HCT116 (cell line): ENCODE results near the gene MED13L. TPM values are rescaled to one million over a fixed set of nuclear protein-coding genes. Genes with fewer than 3 reads are reported as not detected.

Source experiments
- ATAC-seq: fragments of 200-7000 bp; cut with Tn5 transposase; 2 replicates; pipeline ENCODE4 v1.9.1; 2020; ENCODE audit warnings: mild to moderate bottlenecking, moderate library complexity
- BruUV-seq: library from RNA; stranded (reverse); fragments of 400-500 nt; replicated peaks from 2 replicates; lab custom pipeline; 2021; lab: Mats Ljungman, UMichigan
- CTCF ChIA-PET: fragments of 300-600 bp; sonication (Branson Sonifier 250); formaldehyde crosslinking; loops from one replicate; lab custom pipeline; 2021; ENCODE audit warnings: antibody characterized with exemption; lab: Charles Lee
- POLR2A ChIA-PET: fragments of 300-600, 350-600 bp; sonication (Branson Sonifier 250); formaldehyde crosslinking; loops from one replicate; lab custom pipeline; 2021; ENCODE audit warnings: antibody characterized with exemption; lab: Charles Lee
- RAD21 ChIA-PET, 2 experiments: fragments of 300-600 bp; sonication (Branson Sonifier 250); formaldehyde crosslinking; loops; one replicate each; lab custom pipeline; 2023; ENCODE audit warnings: low total read pairs in 2 of 2; ENCODE audit not compliant: uncharacterized antibody in 2 of 2, unreplicated experiment in 2 of 2, low non-redundant PET in 1 of 2; lab: Charles Lee
- DNase-seq: peaks from one replicate; pipeline ENCODE4 v3.0.0-alpha.2; 2010; ENCODE audit warnings: low read depth, low spot score
- H2AFZ ChIP-seq: fragments of 200-600 bp; shearing (Covaris generic), sonication (generic); 2 replicates; pipeline ENCODE4 v1.6.1; 2017; ENCODE audit warnings: low read depth, mixed run types, mixed read lengths, antibody characterized with exemption, low read length; ENCODE audit not compliant: poor library complexity, severe bottlenecking
- H3K27ac ChIP-seq: 2 replicates; pipeline ENCODE4 v1.5.1; 2012; ENCODE audit warnings: low read depth, low read length
- H3K27me3 ChIP-seq: fragments of 200-600 bp; sonication (generic); 2 replicates; pipeline ENCODE4 v1.6.1; 2016; ENCODE audit warnings: mixed run types, low read length, mixed read lengths; ENCODE audit not compliant: insufficient read depth
- H3K36me3 ChIP-seq, 2 experiments: fragments of 200-500 bp in 1 of 2; fragments of 200-600 bp in 1 of 2; sonication (Bioruptor generic) in 1 of 2; sonication (generic) in 1 of 2; 2 replicates each; pipeline versions ENCODE4 v1.5.1 to v1.6.1; 2014 to 2016; ENCODE audit warnings: low read length in 2 of 2, inconsistent platforms in 1 of 2, mixed read lengths in 1 of 2, mixed run types in 1 of 2; ENCODE audit not compliant: insufficient read depth in 2 of 2, control insufficient read depth in 1 of 2
- H3K4me1 ChIP-seq, 2 experiments: fragments of 200-600 bp in 1 of 2; sonication (generic) in 1 of 2; 2 replicates each; pipeline versions ENCODE4 v1.5.1 to v1.6.1; 2012 to 2017; ENCODE audit warnings: low read length in 2 of 2, inconsistent platforms in 1 of 2, mild to moderate bottlenecking in 1 of 2, mixed read lengths in 1 of 2, mixed run types in 1 of 2, moderate library complexity in 1 of 2; ENCODE audit not compliant: insufficient read depth in 2 of 2, control insufficient read depth in 1 of 2
- H3K4me2 ChIP-seq: fragments of 200-600 bp; sonication (generic); 2 replicates; pipeline ENCODE4 v1.6.1; 2017; ENCODE audit warnings: mixed run types, low read length, mixed read lengths
- H3K4me3 ChIP-seq, 2 experiments: fragments of 200-600 bp in 1 of 2; sonication (generic) in 1 of 2; replicated peaks in 1 of 2; 2 replicates each; pipeline ENCODE4 v1.5.1; 2011 to 2016; ENCODE audit warnings: low read length in 2 of 2, control low read depth in 1 of 2, low read depth in 1 of 2, mild to moderate bottlenecking in 1 of 2, mixed read lengths in 1 of 2, mixed run types in 1 of 2
- H3K79me2 ChIP-seq: fragments of 200-600 bp; sonication (generic); 2 replicates; pipeline ENCODE4 v1.6.1; 2017; ENCODE audit warnings: mild to moderate bottlenecking, mixed run types, low read length, moderate library complexity, mixed read lengths; ENCODE audit not compliant: insufficient read depth
- H3K9ac ChIP-seq: fragments of 200-600 bp; sonication (generic); 2 replicates; pipeline ENCODE4 v1.6.1; 2016; ENCODE audit warnings: low read length, mixed read lengths
- H3K9me2 ChIP-seq: fragments of 200-600 bp; sonication (generic), shearing (Covaris generic); 2 replicates; pipeline ENCODE4 v1.6.1; 2017; ENCODE audit warnings: mixed run types, mild to moderate bottlenecking, moderate library complexity; ENCODE audit not compliant: insufficient read depth
- H3K9me3 ChIP-seq, 2 experiments: fragments of 200-500 bp in 1 of 2; fragments of 200-600 bp in 1 of 2; sonication (Bioruptor generic) in 1 of 2; sonication (generic) in 1 of 2; 2 replicates each; pipeline ENCODE4 v1.6.1; 2014 to 2017; ENCODE audit warnings: low read length in 2 of 2, mixed read lengths in 2 of 2, inconsistent platforms in 1 of 2, low read depth in 1 of 2, mild to moderate bottlenecking in 1 of 2, mixed run types in 1 of 2, moderate library complexity in 1 of 2; ENCODE audit not compliant: control insufficient read depth in 1 of 2, insufficient read depth in 1 of 2
- H4K20me1 ChIP-seq: fragments of 200-600 bp; sonication (generic), shearing (Covaris generic); 2 replicates; pipeline ENCODE4 v1.6.1; 2017; ENCODE audit warnings: mixed run types, mild to moderate bottlenecking, moderate library complexity; ENCODE audit not compliant: insufficient read depth
- POLR2AphosphoS5 ChIP-seq: IDR thresholded peaks from 2 replicates; pipeline ENCODE4 v1.6.1; 2011; ENCODE audit warnings: mild to moderate bottlenecking, low read depth, low read length, moderate library complexity
- RAD21 ChIP-seq: IDR thresholded peaks from 2 replicates; pipeline ENCODE4 v1.6.1; 2012; ENCODE audit warnings: low read depth, mild to moderate bottlenecking
- YY1 ChIP-seq: IDR thresholded peaks from 2 replicates; pipeline ENCODE4 v1.6.1; 2011; ENCODE audit warnings: low read length, low read depth, moderate library complexity, mild to moderate bottlenecking; ENCODE audit not compliant: insufficient replicate concordance; ENCODE audit errors: extremely low read depth
- intact Hi-C: fragments of 100-400 bp; cut with micrococcal nuclease; formaldehyde crosslinking; loops from 2 replicates; pipeline ENCODE4 v1.10.0; 2022
- total RNA-seq: library from RNA; stranded (reverse); gene quantifications from one replicate; pipeline ENCODE4 v1.2.1, GENCODE V29; 2021; ENCODE audit not compliant: unreplicated experiment
- TF ChIP-seq, protein P1 (sequence below): IDR thresholded peaks from 2 replicates; pipeline ENCODE4 v1.6.1; 2012; ENCODE audit warnings: low read depth

MED13L gene
- total RNA-seq, 1 experiment from 2014 or later = 176 TPM

DNA sequence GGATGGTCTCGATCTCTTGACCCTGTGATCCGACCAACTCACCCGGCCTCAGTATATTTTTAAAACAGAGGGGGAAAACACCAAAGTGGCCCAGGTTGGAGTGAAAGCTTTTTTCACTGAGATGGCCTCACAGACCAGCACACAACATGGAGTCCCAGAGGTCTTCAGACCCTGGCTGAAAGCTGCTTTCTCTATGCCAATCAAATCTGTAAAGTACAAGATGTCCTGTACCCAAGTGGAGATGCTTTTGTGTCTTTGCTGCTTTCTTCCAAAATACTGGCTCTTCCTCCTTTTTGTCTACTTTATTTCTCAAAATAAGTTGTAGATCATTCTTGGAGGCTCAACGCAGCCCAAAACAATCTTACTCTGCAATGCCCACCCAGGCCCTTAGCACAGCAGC is 214.8 kb downstream of the MED13L start (continued):
- TF ChIP-seq, protein P1, sequence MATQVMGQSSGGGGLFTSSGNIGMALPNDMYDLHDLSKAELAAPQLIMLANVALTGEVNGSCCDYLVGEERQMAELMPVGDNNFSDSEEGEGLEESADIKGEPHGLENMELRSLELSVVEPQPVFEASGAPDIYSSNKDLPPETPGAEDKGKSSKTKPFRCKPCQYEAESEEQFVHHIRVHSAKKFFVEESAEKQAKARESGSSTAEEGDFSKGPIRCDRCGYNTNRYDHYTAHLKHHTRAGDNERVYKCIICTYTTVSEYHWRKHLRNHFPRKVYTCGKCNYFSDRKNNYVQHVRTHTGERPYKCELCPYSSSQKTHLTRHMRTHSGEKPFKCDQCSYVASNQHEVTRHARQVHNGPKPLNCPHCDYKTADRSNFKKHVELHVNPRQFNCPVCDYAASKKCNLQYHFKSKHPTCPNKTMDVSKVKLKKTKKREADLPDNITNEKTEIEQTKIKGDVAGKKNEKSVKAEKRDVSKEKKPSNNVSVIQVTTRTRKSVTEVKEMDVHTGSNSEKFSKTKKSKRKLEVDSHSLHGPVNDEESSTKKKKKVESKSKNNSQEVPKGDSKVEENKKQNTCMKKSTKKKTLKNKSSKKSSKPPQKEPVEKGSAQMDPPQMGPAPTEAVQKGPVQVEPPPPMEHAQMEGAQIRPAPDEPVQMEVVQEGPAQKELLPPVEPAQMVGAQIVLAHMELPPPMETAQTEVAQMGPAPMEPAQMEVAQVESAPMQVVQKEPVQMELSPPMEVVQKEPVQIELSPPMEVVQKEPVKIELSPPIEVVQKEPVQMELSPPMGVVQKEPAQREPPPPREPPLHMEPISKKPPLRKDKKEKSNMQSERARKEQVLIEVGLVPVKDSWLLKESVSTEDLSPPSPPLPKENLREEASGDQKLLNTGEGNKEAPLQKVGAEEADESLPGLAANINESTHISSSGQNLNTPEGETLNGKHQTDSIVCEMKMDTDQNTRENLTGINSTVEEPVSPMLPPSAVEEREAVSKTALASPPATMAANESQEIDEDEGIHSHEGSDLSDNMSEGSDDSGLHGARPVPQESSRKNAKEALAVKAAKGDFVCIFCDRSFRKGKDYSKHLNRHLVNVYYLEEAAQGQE = no peak

DNA sequence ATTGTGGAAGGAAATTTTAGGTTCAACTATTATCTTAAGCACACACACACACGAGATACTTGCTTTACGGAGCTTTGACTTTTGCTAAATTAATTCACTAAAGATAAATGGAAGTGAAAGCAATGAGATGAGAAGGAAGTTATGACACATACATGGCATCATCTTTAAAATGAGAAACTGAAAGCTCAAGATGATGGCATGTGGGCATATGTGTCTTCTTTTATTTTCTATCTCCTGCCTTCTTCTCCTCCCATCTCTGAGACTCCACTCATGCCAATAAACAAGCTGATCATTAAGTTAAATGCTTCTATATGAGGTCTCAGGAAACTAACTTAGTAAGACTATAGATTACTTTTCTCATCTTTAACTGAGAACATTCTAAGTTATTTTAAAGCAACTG is 216.7 kb downstream of the MED13L start:
- Histone ChIP-seq H3K9ac (no peak overlapping the region), H3K4me1 (0 out of 4 replicates have a peak, but pooled peaks cover 0 to 2% of the 10 kb centered on the region in 2 experiments), H4K20me1 (peaks cover 26% of the 10 kb centered on the region), H3K79me2 (peaks cover 100% of the 10 kb centered on the region), H3K9me2 (no peaks in the 10 kb centered on the region), H3K27me3 (no peaks in the 10 kb centered on the region), H2AFZ (no peak overlapping the region), H3K4me3 (no peak overlapping the region), H3K9me3 (no peaks in the 10 kb centered on the region), H3K4me2 (no peak overlapping the region), H3K36me3 (no peaks in the 10 kb centered on the region), H3K27ac (no peak overlapping the region)
- TF ChIP-seq RAD21 (no peak), YY1 (no peak), POLR2AphosphoS5 (no peak)
- intact Hi-C loops = loop anchor here (10.0 kb wide), 1 partner anchor 544 kb away; no protein-coding TSS in a partner anchor
- POLR2A ChIA-PET = no interaction called here
- BruUV-seq = no TSS peak
- RAD21 ChIA-PET = no interaction called here
- ATAC-seq (no peak), DNase-seq (no peak)
- CTCF ChIA-PET = no interaction called here
